GF-D8 (cell line): Measurements from ENCODE around the gene NAA50.

ENCODE experiments used
- DNase-seq: peaks from one replicate; lab custom pipeline; 2025; lab: John Stamatoyannopoulos, UW

NAA50 gene

GRCh38 chr3:113685124-113685523 is 60.9 kb downstream of the NAA50 start:
- DNase-seq: no peak

GRCh38 chr3:113684271-113684819 is 61.7 kb downstream of the NAA50 start:
- peak; percentile 14 for DNase-seq

- DNase-seq: no peak
Measured at GRCh38 chr3:113678773-113679172, 67.3 kb downstream of the NAA50 start.

- DNase-seq: no peak
Measured at GRCh38 chr3:113677737-113678136, 68.3 kb downstream of the NAA50 start.

- DNase-seq: no peak
Measured at GRCh38 chr3:113676261-113676660, 69.8 kb downstream of the NAA50 start.

GRCh38 chr3:113673593-113673992 is 72.5 kb downstream of the NAA50 start:
- DNase-seq: no peak

GRCh38 chr3:113668015-113668414 is 78.0 kb downstream of the NAA50 start:
- no peak for DNase-seq
